HG02885 (cell line): ENCODE measurements around the gene INPP5D.

Source experiments
- ATAC-seq: cut with Tn5 transposase; IDR thresholded peaks from one replicate; pipeline ENCODE4 v1.9.1; 2021; ENCODE audit warnings: mild to moderate bottlenecking; ENCODE audit not compliant: unreplicated experiment, poor library complexity

INPP5D gene

GRCh38 chr2:233221378-233222063 is 161.4 kb downstream of the INPP5D start:
- no peak for ATAC-seq

- ATAC-seq, result peak; percentile 82
Measured at GRCh38 chr2:233223059-233223894, 163.1 kb downstream of the INPP5D start.

GRCh38 chr2:233225230-233226068 is 165.3 kb downstream of the INPP5D start:
- ATAC-seq, result no peak

GRCh38 chr2:233226511-233227031 is 166.4 kb downstream of the INPP5D start:
- no peak for ATAC-seq

- ATAC-seq, result no peak
Measured at GRCh38 chr2:233227346-233227978, 167.3 kb downstream of the INPP5D start.

- no peak for ATAC-seq
Measured at GRCh38 chr2:233228376-233228775, 168.2 kb downstream of the INPP5D start.

- ATAC-seq, result no peak
Measured at GRCh38 chr2:233233618-233234230, 173.6 kb downstream of the INPP5D start.

GRCh38 chr2:233234264-233234663 is 174.1 kb downstream of the INPP5D start:
- ATAC-seq, result no peak

- ATAC-seq, result no peak
Measured at GRCh38 chr2:233234996-233235395, 174.9 kb downstream of the INPP5D start.

GRCh38 chr2:233235977-233236376 is 175.8 kb downstream of the INPP5D start:
- ATAC-seq, result no peak

GRCh38 chr2:233236820-233237589 is 176.9 kb downstream of the INPP5D start:
- no peak for ATAC-seq

GRCh38 chr2:233240897-233241296 is 180.8 kb downstream of the INPP5D start:
- ATAC-seq, result peak; percentile 52

- no peak for ATAC-seq
Measured at GRCh38 chr2:233241803-233242202, 181.7 kb downstream of the INPP5D start.

- no peak for ATAC-seq
Measured at GRCh38 chr2:233242231-233242927, 182.2 kb downstream of the INPP5D start.

GRCh38 chr2:233243348-233243747 is 183.2 kb downstream of the INPP5D start:
- ATAC-seq, result no peak

GRCh38 chr2:233244818-233245217 is 184.7 kb downstream of the INPP5D start:
- ATAC-seq, result no peak

- no peak for ATAC-seq
Measured at GRCh38 chr2:233245406-233245805, 185.3 kb downstream of the INPP5D start.

- ATAC-seq, result no peak
Measured at GRCh38 chr2:233247116-233247515, 187.0 kb downstream of the INPP5D start.
